ENCODE measurements around the gene PTPRC.

Gene PTPRC

GRCh38 chr1:198680174-198680875, 41.5 kb downstream of the PTPRC start:
- in situ Hi-C loops (cut with MboI; ENCODE audit: low sequenced_read_pairs, unreplicated experiment): no loop called here
- TF ChIP-seq, protein P1, sequence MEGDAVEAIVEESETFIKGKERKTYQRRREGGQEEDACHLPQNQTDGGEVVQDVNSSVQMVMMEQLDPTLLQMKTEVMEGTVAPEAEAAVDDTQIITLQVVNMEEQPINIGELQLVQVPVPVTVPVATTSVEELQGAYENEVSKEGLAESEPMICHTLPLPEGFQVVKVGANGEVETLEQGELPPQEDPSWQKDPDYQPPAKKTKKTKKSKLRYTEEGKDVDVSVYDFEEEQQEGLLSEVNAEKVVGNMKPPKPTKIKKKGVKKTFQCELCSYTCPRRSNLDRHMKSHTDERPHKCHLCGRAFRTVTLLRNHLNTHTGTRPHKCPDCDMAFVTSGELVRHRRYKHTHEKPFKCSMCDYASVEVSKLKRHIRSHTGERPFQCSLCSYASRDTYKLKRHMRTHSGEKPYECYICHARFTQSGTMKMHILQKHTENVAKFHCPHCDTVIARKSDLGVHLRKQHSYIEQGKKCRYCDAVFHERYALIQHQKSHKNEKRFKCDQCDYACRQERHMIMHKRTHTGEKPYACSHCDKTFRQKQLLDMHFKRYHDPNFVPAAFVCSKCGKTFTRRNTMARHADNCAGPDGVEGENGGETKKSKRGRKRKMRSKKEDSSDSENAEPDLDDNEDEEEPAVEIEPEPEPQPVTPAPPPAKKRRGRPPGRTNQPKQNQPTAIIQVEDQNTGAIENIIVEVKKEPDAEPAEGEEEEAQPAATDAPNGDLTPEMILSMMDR (IDR thresholded peaks at IDR 0.05; ENCODE audit: borderline replicate concordance, control extremely low read depth, extremely low read depth, insufficient read depth, missing control alignments): no peak
- DNase-seq (ENCODE audit: low spot score): no peak

GRCh38 chr1:198681252-198681651, 42.4 kb downstream of the PTPRC start:
- TF ChIP-seq, protein P1 (IDR thresholded peaks at IDR 0.05; ENCODE audit: borderline replicate concordance, control extremely low read depth, extremely low read depth, insufficient read depth, missing control alignments): no peak
- in situ Hi-C loops (cut with MboI; ENCODE audit: low sequenced_read_pairs, unreplicated experiment): no loop called here
- DNase-seq (ENCODE audit: low spot score): no peak

- peak; percentile 69 for DNase-seq (ENCODE audit: low spot score)
- TF ChIP-seq, protein P1 (IDR thresholded peaks at IDR 0.05; ENCODE audit: borderline replicate concordance, control extremely low read depth, extremely low read depth, insufficient read depth, missing control alignments): no peak
- in situ Hi-C loops (cut with MboI; ENCODE audit: low sequenced_read_pairs, unreplicated experiment): no loop called here
Measured at GRCh38 chr1:198681831-198682759, 43.3 kb downstream of the PTPRC start.

GRCh38 chr1:198682850-198683249, 44.0 kb downstream of the PTPRC start:
- in situ Hi-C loops (cut with MboI; ENCODE audit: low sequenced_read_pairs, unreplicated experiment): no loop called here
- TF ChIP-seq, protein P1 (IDR thresholded peaks at IDR 0.05; ENCODE audit: borderline replicate concordance, control extremely low read depth, extremely low read depth, insufficient read depth, missing control alignments): no peak
- DNase-seq (ENCODE audit: low spot score): no peak

DNA sequence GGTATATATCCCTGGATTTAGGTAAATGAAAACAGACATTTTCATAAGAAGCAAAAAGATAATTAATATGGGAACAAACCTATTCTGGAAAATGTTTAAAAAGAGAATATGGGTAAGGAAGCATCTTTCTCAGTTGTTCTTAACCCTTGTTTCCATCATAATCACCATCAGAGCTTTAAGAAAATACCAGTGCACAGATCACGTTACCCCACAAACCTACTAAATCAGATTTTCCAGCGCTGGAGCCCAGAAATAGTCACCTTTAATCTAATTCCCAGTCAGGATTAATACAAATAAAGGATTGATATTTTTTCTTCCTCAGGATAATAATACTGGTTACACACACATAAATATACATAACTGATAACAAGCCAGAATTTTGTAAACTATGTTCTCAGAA, 44.6 kb downstream of the PTPRC start:
- TF ChIP-seq, protein P1 (IDR thresholded peaks at IDR 0.05; ENCODE audit: borderline replicate concordance, control extremely low read depth, extremely low read depth, insufficient read depth, missing control alignments): no peak
- no peak for DNase-seq (ENCODE audit: low spot score)
- in situ Hi-C loops (cut with MboI; ENCODE audit: low sequenced_read_pairs, unreplicated experiment): no loop called here

GRCh38 chr1:198686069-198686728, 47.4 kb downstream of the PTPRC start:
- no peak for DNase-seq (ENCODE audit: low spot score)
- TF ChIP-seq, protein P1 (IDR thresholded peaks at IDR 0.05; ENCODE audit: borderline replicate concordance, control extremely low read depth, extremely low read depth, insufficient read depth, missing control alignments): no peak
- in situ Hi-C loops (cut with MboI; ENCODE audit: low sequenced_read_pairs, unreplicated experiment): no loop called here
